Gastroesophageal sphincter (tissue), 4 donors: ENCODE data around the gene RNU4-1. TPM values are rescaled to one million over a fixed set of nuclear protein-coding genes. Genes with fewer than 3 reads are reported as not detected.

Source experiments
- ATAC-seq: fragments of 150-250 bp; one replicate; pipeline ENCODE4 v1.9.1; 2016; ENCODE audit warnings: mild to moderate bottlenecking, moderate library complexity
- H3K27ac ChIP-seq, 4 donors: fragments of 200-600 bp; sonication (generic) in 3 of 4; 1 replicate in 3 of 4; 2 replicates in 1 of 4; pipeline ENCODE4 v1.5.1; 2016 to 2019
- H3K27me3 ChIP-seq: fragments of 200-600 bp; sonication (generic); one replicate; pipeline ENCODE4 v1.5.1; 2019
- H3K36me3 ChIP-seq, 2 donors: fragments of 200-600 bp; sonication (generic); one replicate each; pipeline ENCODE4 v1.5.1; 2019; ENCODE audit warnings: control low read depth in 1 of 2
- H3K4me1 ChIP-seq, 3 donors: fragments of 200-600 bp; sonication (generic); 1 replicate in 2 of 3; 2 replicates in 1 of 3; pipeline ENCODE4 v1.5.1; 2016 to 2019; ENCODE audit warnings: control low read depth in 2 of 3
- H3K4me3 ChIP-seq, 2 donors: fragments of 200-600 bp; sonication (generic); one replicate each; pipeline ENCODE4 v1.5.1; 2019; ENCODE audit warnings: mild to moderate bottlenecking in 1 of 2, moderate library complexity in 1 of 2
- H3K9me3 ChIP-seq, 3 donors: fragments of 200-600 bp; sonication (generic); one replicate each; pipeline ENCODE4 v1.5.1; 2017 to 2019; ENCODE audit warnings: control low read depth in 2 of 3
- CTCF ChIP-seq, 4 experiments: fragments of 200-600 bp in 2 of 4; fragments of 450-650 bp in 2 of 4; sonication (generic) in 1 of 4; IDR thresholded peaks; one replicate each; pipeline ENCODE4 v1.5.1; 2017 to 2019; ENCODE audit warnings: antibody characterized with exemption in 4 of 4, mild to moderate bottlenecking in 2 of 4, moderate library complexity in 2 of 4
- EP300 ChIP-seq: sonication (generic); formaldehyde crosslinking; IDR thresholded peaks from one replicate; pipeline ENCODE4 v1.6.1; 2017; ENCODE audit warnings: antibody characterized with exemption, mild to moderate bottlenecking
- POLR2A ChIP-seq, 2 donors: fragments of 450-650 bp; IDR thresholded peaks; one replicate each; pipeline ENCODE4 v1.6.1; 2017; ENCODE audit warnings: antibody characterized with exemption in 2 of 2, mild to moderate bottlenecking in 2 of 2, moderate library complexity in 1 of 2
- POLR2AphosphoS5 ChIP-seq: sonication (generic); formaldehyde crosslinking; IDR thresholded peaks from one replicate; pipeline ENCODE4 v1.6.1; 2017; ENCODE audit warnings: antibody characterized with exemption
- WGBS, 2 donors: methylation state at CpG; one replicate each; pipeline ENCODE4 v1.1.5; 2018; ENCODE audit warnings: low coverage in 1 of 2; 5-methylcytosine and 5-hydroxymethylcytosine counted together
- total RNA-seq, 4 donors: library from RNA; depleted of rRNA; stranded (reverse); fragments of >200 nt; gene quantifications; one replicate each; pipeline ENCODE4 v1.1.0, GENCODE V29; 2016

The RNU4-1 gene
- total RNA-seq, 4 donors from 2014 or later: under 0.01 TPM; not detected in 3

GRCh38 chr12:120278137-120279069 is 14.6 kb downstream of the RNU4-1 start:
- Histone ChIP-seq H3K4me1 (no peaks in the 10 kb centered on the region), H3K27me3 (no peaks in the 10 kb centered on the region), H3K27ac (no peak overlapping the region), H3K9me3 (no peaks in the 10 kb centered on the region), H3K36me3 (no peaks in the 10 kb centered on the region), H3K4me3 (no peak overlapping the region)
- ATAC-seq: no peak
- WGBS, 2 donors: 88% methylated on average over 11 of the region's 57 CpGs; no CpG with 5 or more reads in 1 of the 2 donors
- no peak for TF ChIP-seq POLR2A (IDR thresholded peaks at IDR 0.05)
- no peak for TF ChIP-seq EP300
- no peak for TF ChIP-seq POLR2AphosphoS5
- TF ChIP-seq CTCF (IDR thresholded peaks at IDR 0.05): no peak

- 80 to 86% methylated on average over 5 of the region's 6 CpGs for WGBS, 2 donors
- Histone ChIP-seq H3K27me3 (no peaks in the 10 kb centered on the region), H3K4me1 (no peaks in the 10 kb centered on the region), H3K27ac (no peak overlapping the region), H3K9me3 (no peaks in the 10 kb centered on the region), H3K36me3 (no peaks in the 10 kb centered on the region), H3K4me3 (no peak overlapping the region)
- TF ChIP-seq CTCF (IDR thresholded peaks at IDR 0.05): no peak
- TF ChIP-seq EP300: no peak
- no peak for TF ChIP-seq POLR2A (IDR thresholded peaks at IDR 0.05)
- TF ChIP-seq POLR2AphosphoS5: no peak
- no peak for ATAC-seq
Measured at GRCh38 chr12:120276734-120277133, 16.3 kb downstream of the RNU4-1 start.

- 46 to 55% methylated on average over 3 to 4 of the region's 4 CpGs for WGBS, 2 donors
- Histone ChIP-seq H3K36me3 (no peaks in the 10 kb centered on the region), H3K27me3 (no peaks in the 10 kb centered on the region), H3K27ac (no peak overlapping the region), H3K4me3 (no peak overlapping the region), H3K9me3 (no peaks in the 10 kb centered on the region), H3K4me1 (peaks cover 0 to 30% (median 6%) of the 10 kb centered on the region in 3 donors)
- TF ChIP-seq POLR2A (IDR thresholded peaks at IDR 0.05) (no peak), EP300 (no peak), CTCF (IDR thresholded peaks at IDR 0.05) (no peak), POLR2AphosphoS5 (no peak)
- ATAC-seq: no peak
Measured at GRCh38 chr12:120267736-120268135, 25.3 kb downstream of the RNU4-1 start.

GRCh38 chr12:120266180-120266870 is 26.7 kb downstream of the RNU4-1 start:
- H3K4me3 ChIP-seq: no peak overlapping the region
- WGBS, 2 donors: 39 to 77% methylated on average over 3 to 5 of the region's 8 CpGs

More at GRCh38 chr12:120266180-120266870, 26.7 kb downstream of the RNU4-1 start:
- H3K36me3 ChIP-seq: no peaks in the 10 kb centered on the region
- H3K9me3 ChIP-seq: no peaks in the 10 kb centered on the region
- H3K27me3 ChIP-seq: no peaks in the 10 kb centered on the region
- ATAC-seq: no peak
- H3K27ac ChIP-seq: peak overlapping the region in 1 of 4 donors; percentile 13
- H3K4me1 ChIP-seq: peaks cover 4 to 44% (median 17%) of the 10 kb centered on the region in 3 donors
- no peak for TF ChIP-seq CTCF (IDR thresholded peaks at IDR 0.05)
